HG02571 (cell line): ENCODE results near the gene SDCCAG8.
"Not testable (repeated sequence)": the region's sequence is repeated elsewhere in the genome, so short reads cannot be mapped to it uniquely, and the experiment has no call there.

Source experiments
- ATAC-seq: cut with Tn5 transposase; IDR thresholded peaks from one replicate; pipeline ENCODE4 v1.9.1; 2021; ENCODE audit warnings: mild to moderate bottlenecking, moderate library complexity; ENCODE audit not compliant: unreplicated experiment

Gene SDCCAG8

DNA sequence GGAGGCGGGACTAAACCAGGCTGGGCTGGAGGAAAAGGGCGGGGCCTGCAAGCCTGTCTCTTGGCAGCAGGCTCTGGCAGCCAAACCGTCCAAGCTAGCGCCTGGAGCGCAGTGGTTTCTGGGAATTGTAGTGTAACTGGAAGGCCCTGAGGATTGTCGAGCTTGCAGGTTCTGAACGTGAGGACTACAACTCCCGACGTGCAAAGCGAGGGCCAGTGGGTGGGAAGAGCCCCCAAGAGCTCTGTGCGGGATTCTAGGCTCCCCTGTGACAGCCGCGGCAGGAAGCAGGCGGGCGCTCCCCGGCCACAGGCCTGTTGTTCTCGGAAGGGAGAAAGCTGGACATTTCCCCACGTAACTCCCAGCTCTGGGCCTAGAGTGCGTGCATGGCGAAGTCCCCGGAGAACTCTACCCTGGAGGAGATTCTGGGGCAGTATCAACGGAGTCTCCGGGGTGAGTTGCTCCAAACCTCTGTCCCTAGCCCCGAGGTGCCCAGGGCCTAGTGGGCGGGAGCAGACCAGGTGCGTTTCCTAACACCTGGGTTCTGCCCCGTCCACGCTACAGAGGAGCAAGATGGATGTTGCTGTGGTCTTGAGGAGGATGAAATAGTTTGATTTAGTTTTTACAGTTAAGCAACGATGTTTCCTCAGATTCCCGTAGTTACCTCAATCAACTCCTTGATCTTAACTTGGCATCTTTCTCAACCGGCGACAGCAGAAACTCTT, at the start of gene SDCCAG8:
TSS of gene SDCCAG8 (plus strand) at position 251 of the 722 bp plus-strand sequence. CDS start at position 384, 133 bp downstream.
- peak; percentile 67 for ATAC-seq

DNA sequence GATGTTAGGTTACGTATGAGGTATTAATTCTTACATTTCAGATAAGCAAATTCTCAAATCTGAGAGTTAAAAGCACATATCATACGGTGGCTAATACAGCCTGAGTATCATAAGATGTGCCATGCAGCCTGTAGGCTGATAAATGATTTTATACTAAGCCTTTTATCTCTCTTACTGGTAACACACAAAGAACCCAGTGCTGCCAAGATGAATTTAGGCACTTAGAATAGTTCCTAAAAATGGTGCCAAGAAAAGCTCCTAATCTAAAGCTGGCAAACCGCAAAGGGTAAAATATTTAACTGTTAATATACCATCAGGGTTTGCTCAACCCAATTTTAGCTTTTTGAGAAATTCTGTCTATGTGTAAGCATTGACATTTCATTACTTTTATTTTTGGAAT, 43.9 kb upstream of the SDCCAG8 start:
- not testable (repeated sequence) for ATAC-seq

DNA sequence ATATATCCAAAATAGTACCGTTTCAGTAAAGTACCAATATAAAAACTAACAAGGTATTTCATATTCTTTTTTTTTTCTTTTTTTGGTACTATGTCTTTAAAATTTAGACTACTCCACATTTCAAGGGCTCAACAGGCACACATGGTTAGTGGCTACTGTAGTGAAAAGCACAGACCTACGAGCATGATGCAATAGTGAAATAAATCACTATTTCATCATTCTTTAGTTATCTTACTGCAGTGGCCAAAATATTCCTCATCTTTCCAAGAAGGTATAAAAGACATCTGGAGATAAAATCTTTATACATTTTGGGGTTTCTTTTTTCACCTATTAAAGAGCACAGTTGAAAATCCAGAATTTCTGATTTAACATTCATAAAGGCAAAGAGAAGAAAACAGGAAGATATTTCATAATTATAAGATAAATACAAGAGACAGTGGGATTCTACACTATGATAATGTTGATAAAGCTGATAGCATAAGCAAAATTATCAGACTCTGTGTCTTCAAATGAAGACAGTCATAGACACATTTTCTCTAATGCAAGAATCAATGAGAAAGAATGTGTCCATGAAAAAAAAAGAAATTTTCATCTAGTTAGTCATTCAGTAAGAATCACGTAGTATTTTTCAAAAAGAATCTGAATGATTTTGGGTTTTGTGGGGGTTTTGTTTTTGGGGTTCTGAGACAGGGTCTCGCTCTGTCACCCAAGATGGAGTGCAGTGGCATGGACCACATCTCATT, 42.6 kb upstream of the SDCCAG8 start:
- ATAC-seq = no peak

DNA sequence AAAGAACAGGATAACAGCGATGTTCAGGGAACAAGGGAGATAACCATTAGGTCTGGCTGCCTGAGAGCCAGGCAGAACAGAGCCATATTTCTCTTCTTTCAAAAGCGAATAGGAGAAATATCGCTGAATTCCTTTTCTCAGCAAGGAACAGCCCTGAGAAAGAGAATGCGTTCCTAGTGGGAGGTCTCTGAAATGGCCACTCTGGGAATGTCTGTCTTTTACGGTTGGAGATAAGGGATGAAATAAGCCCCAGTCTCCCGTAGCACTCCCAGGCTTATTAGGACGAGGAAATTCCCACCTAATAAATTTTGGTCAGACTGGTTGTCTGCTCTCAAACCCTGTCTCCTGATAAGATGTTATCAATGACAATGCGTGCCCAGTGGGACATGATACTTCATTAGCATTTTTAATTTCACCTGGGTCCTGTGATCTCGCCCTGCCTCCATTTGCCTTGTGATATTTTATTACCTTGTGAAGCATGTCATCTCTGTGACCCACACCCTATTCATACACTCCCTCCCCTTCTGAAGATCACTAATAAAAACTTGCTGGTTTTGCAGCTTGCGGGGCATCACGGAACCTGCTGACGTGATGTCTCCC, 40.5 kb upstream of the SDCCAG8 start:
- not testable (repeated sequence) for ATAC-seq

DNA sequence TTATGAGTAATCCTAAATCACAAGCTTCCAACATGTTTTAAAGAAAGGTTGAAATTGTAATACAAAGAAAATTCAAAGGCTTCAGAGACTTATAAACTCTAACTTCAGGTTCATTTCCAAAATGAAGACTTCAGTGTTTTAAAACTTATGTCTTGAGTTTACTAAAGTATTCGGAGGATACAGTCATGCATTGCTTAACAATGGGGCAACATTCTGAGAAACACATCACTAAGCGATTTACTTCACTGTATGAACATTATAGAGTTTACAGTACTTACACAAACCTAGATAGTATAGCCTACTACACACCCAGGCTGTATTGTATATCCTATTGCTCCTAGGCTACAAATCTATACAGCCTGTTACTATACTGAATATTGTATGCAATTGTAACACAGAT, 39.1 kb upstream of the SDCCAG8 start:
- no peak for ATAC-seq

DNA sequence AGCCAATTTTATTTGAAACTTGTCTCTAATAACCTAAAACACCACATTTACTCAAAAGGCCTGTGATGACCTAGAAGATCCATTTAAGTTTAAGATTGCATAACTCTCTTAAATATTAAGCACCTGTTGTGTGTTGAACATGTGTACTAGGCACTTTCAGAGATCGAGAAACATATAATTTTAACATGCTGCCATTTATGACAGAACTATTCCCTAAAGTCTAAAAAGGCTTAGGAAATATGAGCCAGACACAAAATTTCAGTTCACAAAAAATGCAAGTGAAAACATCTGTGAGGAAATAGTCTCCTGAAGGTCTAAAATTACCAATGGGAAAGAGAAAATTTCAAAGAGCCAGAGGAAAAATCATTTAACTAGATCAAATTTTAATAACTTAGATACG, 38.5 kb upstream of the SDCCAG8 start:
- no peak for ATAC-seq

DNA sequence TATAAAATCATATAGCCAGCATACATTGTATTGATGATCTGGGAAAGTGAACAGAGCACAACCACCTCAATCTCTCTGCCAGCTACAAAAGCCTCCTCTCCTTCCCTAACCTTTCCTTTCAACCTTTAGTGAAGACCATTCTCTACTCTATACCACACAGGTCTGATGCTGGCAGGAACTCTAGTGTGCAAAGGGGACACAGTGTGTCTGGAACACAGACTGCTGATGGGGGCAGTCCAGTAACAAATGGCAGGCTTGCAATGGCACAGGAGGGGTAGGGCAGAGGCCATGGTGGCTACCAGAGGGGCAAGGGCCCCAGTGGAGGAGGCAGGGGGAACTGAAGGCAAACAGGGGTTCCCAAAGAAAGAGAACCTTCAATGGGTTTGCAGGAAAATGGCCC, 37.8 kb upstream of the SDCCAG8 start:
- ATAC-seq = no peak

DNA sequence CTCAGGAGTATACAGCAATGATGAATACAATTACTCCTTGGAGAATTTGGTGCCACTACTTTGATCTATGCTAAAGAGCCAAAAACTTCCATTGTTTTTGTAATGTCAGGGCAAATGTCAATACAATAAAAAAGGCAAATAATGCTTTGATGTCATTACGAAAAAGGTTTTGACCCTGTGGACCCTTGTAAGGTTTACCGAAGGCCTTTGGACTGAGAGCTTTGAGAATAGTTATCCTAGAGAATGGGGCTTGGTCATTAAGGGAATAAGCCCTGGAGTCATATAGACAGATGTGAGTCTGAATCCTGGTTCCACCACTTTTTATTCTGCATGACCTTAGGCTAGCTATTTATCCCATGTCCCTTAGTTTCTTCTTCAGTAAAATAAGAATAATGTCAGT, 28.2 kb upstream of the SDCCAG8 start:
- ATAC-seq = no peak

DNA sequence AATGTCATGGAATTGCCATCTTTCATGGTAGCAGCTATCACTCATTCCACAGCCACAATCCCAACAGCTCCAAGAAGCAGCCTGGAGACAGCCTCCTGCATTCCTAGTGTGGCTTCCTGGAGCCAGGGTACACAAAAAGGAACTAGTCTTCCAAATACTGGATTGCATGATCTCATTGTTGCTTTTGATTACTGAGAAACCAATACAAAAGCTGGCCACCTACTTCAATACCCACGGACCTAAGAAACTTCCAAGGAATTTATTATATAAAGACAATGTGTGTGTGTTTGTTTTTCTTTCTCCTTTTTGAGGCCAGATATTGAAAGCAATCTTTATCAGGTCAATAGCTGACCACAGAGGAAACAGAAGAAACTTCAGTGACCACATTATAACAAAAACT, 26.3 kb upstream of the SDCCAG8 start:
- ATAC-seq = no peak

DNA sequence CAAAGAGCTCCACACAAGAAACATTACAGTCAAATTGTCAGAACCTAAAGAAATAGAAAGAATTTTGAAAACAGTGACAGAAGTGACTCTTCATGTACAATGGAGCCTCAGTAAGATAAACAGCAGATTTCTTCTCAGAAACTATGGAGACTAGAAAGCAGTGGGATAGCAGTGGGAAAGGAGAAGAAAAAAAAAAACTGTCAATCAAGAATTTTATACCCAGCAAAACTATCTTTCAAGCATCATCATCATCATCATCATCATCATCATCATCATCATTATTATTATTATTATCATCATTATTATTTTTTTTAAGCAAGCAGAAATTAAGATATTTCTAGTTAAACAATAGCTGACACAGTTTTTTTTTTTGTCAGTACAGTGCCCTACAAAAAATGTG, 24.9 kb upstream of the SDCCAG8 start:
- ATAC-seq = no peak

DNA sequence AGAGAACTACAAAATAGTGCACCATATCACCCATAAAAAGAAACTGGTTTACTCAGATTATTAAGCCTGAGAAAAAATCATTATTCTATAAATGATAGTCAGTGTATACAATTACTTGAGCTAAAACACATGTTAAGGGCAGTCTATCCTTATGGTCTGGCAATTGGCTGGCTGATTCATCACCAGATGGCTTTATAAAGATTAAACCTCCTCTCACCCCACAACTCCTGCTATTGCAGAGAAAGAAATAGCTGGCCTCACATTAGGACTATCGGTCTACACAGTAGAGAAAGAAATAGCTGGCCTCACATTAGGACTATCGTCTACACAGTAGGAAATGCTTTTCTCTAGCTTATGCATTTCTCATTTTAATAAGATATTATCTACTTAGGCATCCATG, 21.9 kb upstream of the SDCCAG8 start:
- no peak for ATAC-seq

DNA sequence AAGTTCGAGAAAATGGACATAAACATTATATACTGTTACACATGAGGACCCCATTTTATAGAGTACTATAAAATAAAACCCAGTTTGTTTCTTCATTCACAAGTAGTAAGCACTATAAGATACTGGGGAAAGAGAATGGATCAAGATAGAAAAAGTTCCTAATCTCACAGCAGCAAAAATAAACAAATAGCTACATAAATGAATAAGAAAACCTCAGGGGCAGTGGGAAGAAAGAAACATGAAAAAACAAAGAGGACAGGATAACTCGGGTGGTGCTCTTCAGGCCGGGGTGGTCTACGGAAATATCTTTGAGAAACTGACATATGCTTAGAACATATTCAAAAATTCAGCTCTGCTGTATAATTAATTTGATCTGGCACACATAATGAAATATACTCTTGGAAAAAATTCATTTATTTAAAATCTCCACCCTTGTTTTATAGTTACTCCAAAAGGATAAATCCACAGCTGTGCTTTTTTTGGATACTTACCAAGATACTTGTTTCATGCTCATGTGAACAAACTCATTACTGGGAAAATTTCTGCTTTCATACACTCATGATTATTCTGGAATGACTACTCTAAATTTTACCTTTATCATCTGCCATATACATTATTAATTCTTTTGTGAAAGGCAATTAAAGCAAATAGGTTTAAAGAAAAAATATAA, 20.7 kb upstream of the SDCCAG8 start:
- ATAC-seq = no peak

DNA sequence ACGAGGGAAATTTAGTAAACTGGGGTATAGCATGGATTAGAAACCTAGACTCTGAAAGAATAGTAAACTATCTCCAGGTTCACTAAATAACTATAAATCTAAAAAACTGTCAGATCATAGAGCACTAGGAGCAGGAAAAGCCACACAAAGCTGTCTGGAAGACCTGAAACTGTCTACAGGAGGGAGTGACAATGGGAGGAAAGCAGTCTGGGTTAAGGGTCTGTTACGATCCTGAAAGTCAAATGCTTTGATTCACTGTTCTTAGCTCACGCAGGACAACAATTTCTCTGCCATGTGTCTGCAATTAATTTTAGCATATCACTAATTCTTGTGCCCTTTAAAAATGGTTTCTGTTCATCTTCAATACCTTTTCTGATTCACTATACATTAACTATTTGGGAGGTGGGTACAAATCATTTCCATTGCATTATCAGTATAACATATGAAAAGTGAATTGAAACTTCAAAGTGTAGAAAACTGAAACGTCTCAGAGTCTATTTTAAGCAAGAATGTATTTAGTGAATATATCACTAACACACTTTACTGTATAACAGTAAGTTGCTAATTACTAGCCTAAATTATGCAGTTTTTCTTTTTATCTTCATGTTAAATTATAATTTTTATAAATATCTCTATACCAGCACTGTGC, 19.1 kb upstream of the SDCCAG8 start:
- no peak for ATAC-seq

DNA sequence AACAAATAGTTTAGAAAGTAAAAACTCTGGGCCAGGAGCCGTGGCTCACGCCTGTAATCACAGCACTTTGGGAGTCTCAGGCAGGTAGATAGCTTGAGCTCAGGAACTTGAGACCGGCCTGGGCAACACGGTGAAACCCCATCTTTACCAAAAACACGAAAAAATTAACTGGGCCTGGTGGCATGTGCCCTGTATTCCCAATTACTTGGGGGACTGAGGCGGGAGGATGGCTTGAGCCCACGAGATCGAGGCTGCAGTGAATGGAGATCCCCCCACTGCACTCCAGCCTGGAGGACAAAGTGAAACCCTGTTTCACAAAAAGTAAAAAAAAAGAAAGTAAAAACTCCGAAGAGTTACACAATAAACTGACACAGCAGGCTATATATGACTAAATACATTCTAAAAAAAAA, 11.4 kb upstream of the SDCCAG8 start:
- ATAC-seq = no peak

DNA sequence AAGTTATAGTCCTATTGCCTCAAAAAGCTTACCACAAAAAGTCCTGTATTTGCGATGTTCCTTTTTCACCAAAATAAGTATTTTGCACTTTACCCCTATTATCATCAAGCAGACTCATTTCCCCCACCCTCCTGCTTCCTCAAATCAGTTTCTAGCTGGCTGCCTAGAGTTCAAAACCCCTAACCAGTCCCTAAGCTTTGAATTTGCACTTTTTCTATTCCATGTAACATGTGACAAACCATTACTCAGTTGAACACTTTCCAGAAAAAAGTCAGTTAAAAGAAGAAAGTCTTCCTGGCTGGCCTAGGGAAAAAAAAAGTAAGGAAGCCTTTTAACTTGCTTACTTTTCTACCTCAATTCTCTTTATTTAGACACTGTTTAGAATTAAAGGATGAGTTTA, 8.9 kb upstream of the SDCCAG8 start:
- no peak for ATAC-seq

DNA sequence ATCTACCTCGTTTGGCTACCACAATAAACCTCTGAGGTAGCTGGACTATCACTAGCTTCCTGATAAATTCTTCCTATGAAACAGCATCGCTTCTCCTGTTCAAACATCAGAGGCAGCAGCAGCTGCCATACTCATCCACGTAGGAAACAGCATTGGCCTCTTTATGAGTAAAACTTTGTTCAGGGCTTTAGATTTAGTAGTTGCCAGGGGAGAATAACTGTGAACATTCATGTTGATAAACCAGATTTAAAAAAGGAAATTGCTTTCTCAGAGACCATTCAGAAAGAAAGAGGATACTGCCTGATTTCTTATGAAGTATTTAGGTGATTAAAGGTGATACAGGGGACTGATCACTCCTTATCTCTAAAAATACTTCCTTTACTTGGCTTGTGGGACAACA, 7.9 kb upstream of the SDCCAG8 start:
- no peak for ATAC-seq

DNA sequence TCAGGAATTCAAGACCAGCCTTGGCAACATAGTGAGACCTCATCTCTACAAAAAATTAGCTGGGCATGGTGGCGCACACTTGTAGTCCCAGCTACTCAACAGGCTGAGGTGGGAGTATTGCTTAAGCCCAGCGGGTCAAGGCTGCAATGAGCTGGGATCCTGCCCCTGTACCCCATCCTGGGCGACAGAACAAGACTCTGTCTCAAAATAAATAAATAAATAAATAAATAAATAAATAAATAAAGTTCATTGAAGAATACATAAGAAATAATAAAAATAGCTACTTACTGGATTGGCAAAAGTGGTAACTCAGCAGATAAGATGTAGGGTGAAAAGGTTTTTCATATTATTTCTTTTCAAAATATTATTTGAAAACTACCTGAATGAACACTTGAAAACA, 6.6 kb upstream of the SDCCAG8 start:
- no peak for ATAC-seq

DNA sequence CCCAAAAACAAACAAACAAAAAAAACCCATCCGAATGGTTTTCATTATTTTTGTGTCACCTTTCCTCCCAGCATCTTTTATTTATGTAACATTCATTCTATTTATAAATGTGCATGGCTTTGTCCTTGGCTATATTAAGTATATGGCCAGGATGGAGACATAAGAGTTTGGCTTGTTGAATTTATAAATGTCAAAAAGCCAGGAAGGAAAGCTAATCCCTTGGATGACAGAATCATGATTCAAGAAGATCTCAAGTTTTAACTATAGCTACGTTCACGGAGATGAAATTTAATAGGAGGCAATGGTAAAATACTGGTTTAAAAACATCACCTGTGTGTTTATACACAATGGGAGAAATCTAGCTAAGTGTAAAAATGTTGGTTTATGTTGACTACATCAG, 5.7 kb upstream of the SDCCAG8 start:
- ATAC-seq = no peak

DNA sequence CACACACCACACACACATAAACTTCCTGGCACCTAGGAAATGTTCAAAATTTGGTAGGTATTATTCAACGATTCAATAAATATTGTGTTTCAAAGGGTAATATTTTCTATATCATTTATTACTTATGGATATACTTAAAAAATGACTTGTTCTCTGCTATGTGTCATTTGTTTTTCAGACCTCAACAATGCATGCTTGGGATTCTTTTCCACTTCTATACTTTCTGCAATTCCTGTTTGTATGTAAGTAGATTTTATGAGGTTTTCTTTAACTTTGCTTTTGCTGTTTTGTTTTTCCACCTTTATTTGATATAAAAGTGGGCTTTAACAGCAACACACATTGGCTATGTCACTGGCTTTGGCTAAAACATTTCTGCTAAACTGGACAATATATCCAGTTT, 4.3 kb upstream of the SDCCAG8 start:
- no peak for ATAC-seq

DNA sequence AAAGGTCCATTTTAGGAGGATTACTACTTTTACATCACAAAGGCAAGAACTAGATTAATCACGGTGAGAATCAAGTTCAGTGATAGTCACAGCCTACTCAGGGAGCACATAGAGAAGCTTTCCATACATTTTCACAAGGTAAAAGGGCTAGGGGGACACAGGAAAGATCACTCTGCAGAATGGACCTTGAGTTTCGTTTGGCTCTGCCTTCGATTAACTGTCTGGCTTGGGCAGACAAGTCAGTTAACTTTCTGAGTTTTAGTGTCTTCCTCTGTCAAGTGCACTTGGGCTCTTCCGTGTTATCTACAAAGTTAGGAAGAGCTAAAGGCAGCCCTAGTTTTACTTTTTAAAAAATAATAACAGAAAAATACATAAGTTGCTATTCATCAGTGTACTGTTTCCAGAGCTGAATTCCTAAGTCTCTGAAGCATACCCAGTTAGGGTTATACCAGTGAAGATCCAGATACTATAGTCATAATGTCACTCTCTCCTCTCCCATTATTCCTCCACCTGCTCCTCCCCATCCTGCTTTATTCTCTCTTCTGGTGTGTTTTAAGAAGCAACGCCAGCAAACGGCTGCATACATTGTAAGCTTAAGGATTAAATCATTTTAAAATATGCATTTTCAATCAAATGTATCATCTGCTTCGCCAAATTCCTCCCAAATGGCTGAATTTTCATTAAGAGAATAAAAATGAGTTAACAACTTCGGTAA, 2.5 kb upstream of the SDCCAG8 start:
- no peak for ATAC-seq

DNA sequence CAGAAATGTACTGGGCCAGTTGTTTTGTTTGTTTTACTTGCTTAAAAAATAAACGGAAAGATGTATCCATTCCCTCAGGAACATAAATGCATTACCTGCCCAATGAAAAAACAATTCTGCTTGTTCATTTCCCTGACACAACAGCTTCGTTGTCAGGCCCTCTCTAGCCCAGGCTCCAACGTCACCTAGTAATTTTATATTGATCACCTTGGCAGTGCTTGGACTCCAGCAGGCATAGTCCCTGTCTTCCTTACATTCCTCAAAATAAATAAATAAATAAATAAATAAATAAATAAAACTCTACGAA, 2.0 kb upstream of the SDCCAG8 start:
- no peak for ATAC-seq
